ENCODE measurements around the gene MTRF1.
A peak's percentile ranks its signal among the peaks of the same experiment; 100 is the strongest.
"Not testable (repeated sequence)": the region's sequence is repeated elsewhere in the genome, so short reads cannot be mapped to it uniquely, and the experiment has no call there.

MTRF1 gene

GRCh38 chr13:41200126-41200525 is 63.2 kb downstream of the MTRF1 start:
- in situ Hi-C loops (cut with HindIII; ENCODE audit: low pct_unique_long_range_greater_than_20kb, low sequenced_read_pairs): no loop called here
- DNase-seq (ENCODE audit: low read depth in 1 of 2, low spot score in 1 of 2): no peak
- no peak for TF ChIP-seq JUND (IDR thresholded peaks at IDR 0.05; ENCODE audit: low read depth)

- in situ Hi-C loops (cut with HindIII; ENCODE audit: low pct_unique_long_range_greater_than_20kb, low sequenced_read_pairs): no loop called here
- no peak for DNase-seq (ENCODE audit: low read depth in 1 of 2, low spot score in 1 of 2)
- TF ChIP-seq JUND (IDR thresholded peaks at IDR 0.05; ENCODE audit: low read depth): no peak
These were observed 63.9 kb downstream of the MTRF1 start for GRCh38 chr13:41199526-41199925.

- no peak for TF ChIP-seq JUND (IDR thresholded peaks at IDR 0.05; ENCODE audit: low read depth)
- in situ Hi-C loops (cut with HindIII; ENCODE audit: low pct_unique_long_range_greater_than_20kb, low sequenced_read_pairs): no loop called here
- no peak for DNase-seq (ENCODE audit: low read depth in 1 of 2, low spot score in 1 of 2)
These were observed 64.3 kb downstream of the MTRF1 start for GRCh38 chr13:41199079-41199478.

GRCh38 chr13:41196620-41197019 is 66.8 kb downstream of the MTRF1 start:
- TF ChIP-seq JUND (IDR thresholded peaks at IDR 0.05; ENCODE audit: low read depth): no peak
- in situ Hi-C loops (cut with HindIII; ENCODE audit: low pct_unique_long_range_greater_than_20kb, low sequenced_read_pairs): no loop called here
- DNase-seq (ENCODE audit: low read depth in 1 of 2, low spot score in 1 of 2): peak in 1 of 2 experiments; percentile 24

GRCh38 chr13:41196011-41196410 is 67.4 kb downstream of the MTRF1 start:
- in situ Hi-C loops (cut with HindIII; ENCODE audit: low pct_unique_long_range_greater_than_20kb, low sequenced_read_pairs): no loop called here
- no peak for DNase-seq (ENCODE audit: low read depth in 1 of 2, low spot score in 1 of 2)
- TF ChIP-seq JUND (IDR thresholded peaks at IDR 0.05; ENCODE audit: low read depth): no peak

GRCh38 chr13:41193919-41194824 is 69.2 kb downstream of the MTRF1 start, which contains the start of gene KBTBD7:
KBTBD7 (minus strand) TSS chr13:41194569; CDS start chr13:41194257, 312 bp downstream.
- no peak for TF ChIP-seq JUND (IDR thresholded peaks at IDR 0.05; ENCODE audit: low read depth)
- in situ Hi-C loops (cut with HindIII; ENCODE audit: low pct_unique_long_range_greater_than_20kb, low sequenced_read_pairs): no loop called here
- DNase-seq (ENCODE audit: low read depth in 1 of 2, low spot score in 1 of 2): peak; percentile 50 to 91

GRCh38 chr13:41193469-41193868 is 69.9 kb downstream of the MTRF1 start:
- in situ Hi-C loops (cut with HindIII; ENCODE audit: low pct_unique_long_range_greater_than_20kb, low sequenced_read_pairs): no loop called here
- no peak for TF ChIP-seq JUND (IDR thresholded peaks at IDR 0.05; ENCODE audit: low read depth)
- DNase-seq (ENCODE audit: low read depth in 1 of 2, low spot score in 1 of 2): no peak

- no peak for DNase-seq (ENCODE audit: low read depth in 1 of 2, low spot score in 1 of 2)
- in situ Hi-C loops (cut with HindIII; ENCODE audit: low pct_unique_long_range_greater_than_20kb, low sequenced_read_pairs): no loop called here
- no peak for TF ChIP-seq JUND (IDR thresholded peaks at IDR 0.05; ENCODE audit: low read depth)
These were observed 74.8 kb downstream of the MTRF1 start for GRCh38 chr13:41188584-41188983.

GRCh38 chr13:41186481-41186880 is 76.9 kb downstream of the MTRF1 start:
- in situ Hi-C loops (cut with HindIII; ENCODE audit: low pct_unique_long_range_greater_than_20kb, low sequenced_read_pairs): no loop called here

GRCh38 chr13:41182231-41182630 is 81.1 kb downstream of the MTRF1 start:
- in situ Hi-C loops (cut with HindIII; ENCODE audit: low pct_unique_long_range_greater_than_20kb, low sequenced_read_pairs): no loop called here

More at GRCh38 chr13:41186481-41186880, 76.9 kb downstream of the MTRF1 start:
- TF ChIP-seq JUND (IDR thresholded peaks at IDR 0.05; ENCODE audit: low read depth): no peak
- DNase-seq (ENCODE audit: low read depth in 1 of 2, low spot score in 1 of 2): no peak

GRCh38 chr13:41179593-41180250 is 83.7 kb downstream of the MTRF1 start:
- no peak for TF ChIP-seq JUND (IDR thresholded peaks at IDR 0.05; ENCODE audit: low read depth)
- DNase-seq (ENCODE audit: low read depth in 1 of 2, low spot score in 1 of 2): no peak

More at GRCh38 chr13:41182231-41182630, 81.1 kb downstream of the MTRF1 start:
- no peak for TF ChIP-seq JUND (IDR thresholded peaks at IDR 0.05; ENCODE audit: low read depth)
- DNase-seq (ENCODE audit: low read depth in 1 of 2, low spot score in 1 of 2): no peak

GRCh38 chr13:41178040-41178439 is 85.3 kb downstream of the MTRF1 start:
- no peak for TF ChIP-seq JUND (IDR thresholded peaks at IDR 0.05; ENCODE audit: low read depth)
- in situ Hi-C loops (cut with HindIII; ENCODE audit: low pct_unique_long_range_greater_than_20kb, low sequenced_read_pairs): no loop called here

More at GRCh38 chr13:41179593-41180250, 83.7 kb downstream of the MTRF1 start:
- in situ Hi-C loops (cut with HindIII; ENCODE audit: low pct_unique_long_range_greater_than_20kb, low sequenced_read_pairs): no loop called here

GRCh38 chr13:41177616-41178015 is 85.8 kb downstream of the MTRF1 start:
- DNase-seq (ENCODE audit: low read depth in 1 of 2, low spot score in 1 of 2): no peak
- no peak for TF ChIP-seq JUND (IDR thresholded peaks at IDR 0.05; ENCODE audit: low read depth)
- in situ Hi-C loops (cut with HindIII; ENCODE audit: low pct_unique_long_range_greater_than_20kb, low sequenced_read_pairs): no loop called here

More at GRCh38 chr13:41178040-41178439, 85.3 kb downstream of the MTRF1 start:
- DNase-seq (ENCODE audit: low read depth in 1 of 2, low spot score in 1 of 2): no peak

GRCh38 chr13:41175576-41175975 is 87.8 kb downstream of the MTRF1 start:
- DNase-seq (ENCODE audit: low read depth in 1 of 2, low spot score in 1 of 2); in situ Hi-C loops (cut with HindIII; ENCODE audit: low pct_unique_long_range_greater_than_20kb, low sequenced_read_pairs): not testable (repeated sequence)
